ENCODE data around the gene C1orf174. TPM values are rescaled to one million over a fixed set of nuclear protein-coding genes. Genes with fewer than 3 reads are reported as not detected.

Gene C1orf174
- total RNA-seq, 1 experiment from 2014 or later: 70.9 TPM

GRCh38 chr1:3910049-3910731, 10.1 kb upstream of the C1orf174 start:
- BruUV-seq (replicated peaks): no TSS peak
- H3K27me3 ChIP-seq (ENCODE audit: low read length): peaks cover 10% of the 10 kb centered on the region; the same call in 1 of the 2 replicates
- H3K9ac ChIP-seq (ENCODE audit: low read length): no peak overlapping the region
- H3K79me2 ChIP-seq (ENCODE audit: low read length): no peaks in the 10 kb centered on the region
- no peak overlapping the region for H3K27ac ChIP-seq (ENCODE audit: low read length)
- H3F3A ChIP-seq (ENCODE audit: low read length, unreplicated experiment): no peaks in the 10 kb centered on the region
- no peak overlapping the region for H2AFZ ChIP-seq (ENCODE audit: low read length)
- ChIA-PET CTCF (no interaction called here), POLR2A (ENCODE audit: unreplicated experiment) (no interaction called here)
- intact Hi-C loops (cut with micrococcal nuclease): loop anchor here (5.0 kb wide), 3 partner anchors 917 to 1982 kb away; no protein-coding TSS in a partner anchor
- H3K4me2 ChIP-seq (ENCODE audit: low read length): peak overlapping the region; percentile 87
- no peaks in the 10 kb centered on the region for H3K9me2 ChIP-seq (replicated peaks; ENCODE audit: low read length)
- no peaks in the 10 kb centered on the region for H3K36me3 ChIP-seq (ENCODE audit: low read depth, low read length)
- TF ChIP-seq EZH2phosphoT487 (IDR thresholded peaks at IDR 0.05; ENCODE audit: borderline replicate concordance, low read length): no peak
- TF ChIP-seq CTCF (conservative IDR thresholded peaks at IDR 0.05; ENCODE audit: low read depth, low read length): no peak
- DNase-seq (no peak), ATAC-seq (peak; percentile 12)
- peaks cover 4% of the 10 kb centered on the region; the same call in 1 of the 2 replicates for H3K4me1 ChIP-seq (ENCODE audit: insufficient read depth, low read length)
- H3K9me3 ChIP-seq (ENCODE audit: low read length): no peaks in the 10 kb centered on the region
- no peak overlapping the region for H3K4me3 ChIP-seq (ENCODE audit: low read length)
- no peaks in the 10 kb centered on the region for H4K20me1 ChIP-seq (ENCODE audit: low read length)

GRCh38 chr1:3909615-3910014, 9.5 kb upstream of the C1orf174 start:
- DNase-seq (no peak), ATAC-seq (no peak)
- BruUV-seq (replicated peaks): no TSS peak
- TF ChIP-seq CTCF (conservative IDR thresholded peaks at IDR 0.05; ENCODE audit: low read depth, low read length): no peak
- no peak for TF ChIP-seq EZH2 (IDR thresholded peaks at IDR 0.05; ENCODE audit: low read length, unreplicated experiment)
- no peak for TF ChIP-seq EZH2phosphoT487 (IDR thresholded peaks at IDR 0.05; ENCODE audit: borderline replicate concordance, low read length)
- Histone ChIP-seq H3K4me2 (ENCODE audit: low read length) (no peak overlapping the region), H3K4me3 (ENCODE audit: low read length) (no peak overlapping the region), H3K9me2 (replicated peaks; ENCODE audit: low read length) (no peaks in the 10 kb centered on the region), H4K20me1 (ENCODE audit: low read length) (no peaks in the 10 kb centered on the region), H3K79me2 (ENCODE audit: low read length) (no peaks in the 10 kb centered on the region), H3K4me1 (ENCODE audit: insufficient read depth, low read length) (peaks cover 4% of the 10 kb centered on the region; the same call in 1 of the 2 replicates), H2AFZ (ENCODE audit: low read length) (no peak overlapping the region), H3K9ac (ENCODE audit: low read length) (no peak overlapping the region), H3K9me3 (ENCODE audit: low read length) (no peaks in the 10 kb centered on the region), H3F3A (ENCODE audit: low read length, unreplicated experiment) (no peaks in the 10 kb centered on the region), H3K27ac (ENCODE audit: low read length) (no peak overlapping the region), H3K36me3 (ENCODE audit: low read depth, low read length) (no peaks in the 10 kb centered on the region), H3K27me3 (ENCODE audit: low read length) (peaks cover 10% of the 10 kb centered on the region; the same call in 1 of the 2 replicates)
- CTCF ChIA-PET: no interaction called here
- intact Hi-C loops (cut with micrococcal nuclease): loop anchor here (5.0 to 10.0 kb wide), 4 partner anchors 745 to 1983 kb away; partner anchors contain the start of gene AJAP1
- POLR2A ChIA-PET (ENCODE audit: unreplicated experiment): no interaction called here

GRCh38 chr1:3908886-3909517, 8.9 kb upstream of the C1orf174 start:
- no peaks in the 10 kb centered on the region for H3K79me2 ChIP-seq (ENCODE audit: low read length)
- H3K27ac ChIP-seq (ENCODE audit: low read length): no peak overlapping the region
- H2AFZ ChIP-seq (ENCODE audit: low read length): no peak overlapping the region
- no peak for ATAC-seq
- TF ChIP-seq CTCF (conservative IDR thresholded peaks at IDR 0.05; ENCODE audit: low read depth, low read length): no peak
- no peak for TF ChIP-seq EZH2 (IDR thresholded peaks at IDR 0.05; ENCODE audit: low read length, unreplicated experiment)
- no peak for TF ChIP-seq EZH2phosphoT487 (IDR thresholded peaks at IDR 0.05; ENCODE audit: borderline replicate concordance, low read length)
- no peaks in the 10 kb centered on the region for H3K9me3 ChIP-seq (ENCODE audit: low read length)
- ChIA-PET CTCF (no interaction called here), POLR2A (ENCODE audit: unreplicated experiment) (no interaction called here)
- H3K9me2 ChIP-seq (replicated peaks; ENCODE audit: low read length): no peaks in the 10 kb centered on the region
- H3K36me3 ChIP-seq (ENCODE audit: low read depth, low read length): no peaks in the 10 kb centered on the region
- BruUV-seq (replicated peaks): no TSS peak
- peaks cover 4% of the 10 kb centered on the region; the same call in 1 of the 2 replicates for H3K4me1 ChIP-seq (ENCODE audit: insufficient read depth, low read length)
- DNase-seq: no peak
- no peak overlapping the region for H3K4me3 ChIP-seq (ENCODE audit: low read length)
- H3K27me3 ChIP-seq (ENCODE audit: low read length): peaks cover 10% of the 10 kb centered on the region; the same call in 1 of the 2 replicates
- no peak overlapping the region for H3K4me2 ChIP-seq (ENCODE audit: low read length)
- no peak overlapping the region for H3K9ac ChIP-seq (ENCODE audit: low read length)
- H3F3A ChIP-seq (ENCODE audit: low read length, unreplicated experiment): no peaks in the 10 kb centered on the region
- intact Hi-C loops (cut with micrococcal nuclease): loop anchor here (10.0 kb wide), 1 partner anchor 746 kb away; the partner anchor contains the start of gene AJAP1
- H4K20me1 ChIP-seq (ENCODE audit: low read length): no peaks in the 10 kb centered on the region
